H1 (cell line): ENCODE measurements around the gene LIMK2. TPM values are rescaled to one million over a fixed set of nuclear protein-coding genes. Genes with fewer than 3 reads are reported as not detected.

Experiments used
- CTCF ChIA-PET: fragments of 300-600 bp; sonication (Branson Sonifier 250); formaldehyde crosslinking; loops from one replicate; lab custom pipeline; 2021; ENCODE audit not compliant: partially characterized antibody; lab: Charles Lee
- POLR2A ChIA-PET: fragments of 300-600 bp; sonication (Branson Sonifier 250); formaldehyde crosslinking; loops from one replicate; lab custom pipeline; 2021; ENCODE audit warnings: inconsistent platforms; ENCODE audit not compliant: partially characterized antibody; lab: Charles Lee
- DNase-seq, 2 experiments: peaks; one replicate each; pipeline versions ENCODE4 v3.0.0 to v3.0.0-alpha.2; 2010 to 2022; ENCODE audit warnings: low spot score in 2 of 2, low read depth in 1 of 2, mixed read lengths in 1 of 2
- FAIRE-seq: peaks from 2 replicates; lab custom pipeline; 2011; peaks lifted over from hg19 to GRCh38; lab: Jason Lieb, UNC
- H2AFZ ChIP-seq: 2 replicates; pipeline ENCODE4 v1.8.1; 2012; ENCODE audit warnings: low read length, inconsistent platforms
- H2AK5ac ChIP-seq: 2 replicates; pipeline ENCODE4 v1.6.1; 2013; ENCODE audit warnings: low read depth, low read length
- H2BK120ac ChIP-seq: replicated peaks from 2 replicates; pipeline ENCODE3; 2013; ENCODE audit warnings: low read depth, low read length, inconsistent platforms
- H2BK12ac ChIP-seq: 2 replicates; pipeline ENCODE4 v1.6.1; 2013; ENCODE audit warnings: low read depth, low read length
- H2BK15ac ChIP-seq: 2 replicates; pipeline ENCODE4 v1.6.1; 2013; ENCODE audit warnings: low read length
- H2BK20ac ChIP-seq: 2 replicates; pipeline ENCODE4 v1.6.1; 2013; ENCODE audit warnings: low read length
- H2BK5ac ChIP-seq: 2 replicates; pipeline ENCODE4 v1.6.1; 2013; ENCODE audit warnings: low read depth, low read length
- H3K14ac ChIP-seq: 2 replicates; pipeline ENCODE4 v1.6.1; 2013; ENCODE audit warnings: inconsistent platforms; ENCODE audit not compliant: insufficient read length
- H3K18ac ChIP-seq: 2 replicates; pipeline ENCODE4 v1.6.1; 2013; ENCODE audit warnings: low read length; ENCODE audit errors: extremely low read depth
- H3K23ac ChIP-seq: 2 replicates; pipeline ENCODE4 v1.6.1; 2013; ENCODE audit warnings: inconsistent platforms; ENCODE audit not compliant: insufficient read length
- H3K23me2 ChIP-seq: 2 replicates; pipeline ENCODE4 v1.6.1; 2013; ENCODE audit warnings: low read depth, low read length
- H3K27ac ChIP-seq: 2 replicates; pipeline ENCODE4 v1.6.1; 2011; ENCODE audit warnings: low read depth, low read length, inconsistent platforms
- H3K27me3 ChIP-seq, 4 experiments: replicated peaks in 1 of 4; 1 replicate in 1 of 4; 2 replicates in 3 of 4; pipeline versions ENCODE4 v1.6.1 to v1.8.1; 2011 to 2013; ENCODE audit warnings: low read length in 3 of 4, mild to moderate bottlenecking in 3 of 4, inconsistent platforms in 2 of 4, mixed read lengths in 2 of 4, moderate library complexity in 1 of 4; ENCODE audit not compliant: control insufficient read depth in 3 of 4, insufficient read depth in 3 of 4; ENCODE audit errors: extremely low read depth in 1 of 4
- H3K36me3 ChIP-seq, 4 experiments: 2 replicates each; pipeline versions ENCODE4 v1.6.1 to v1.8.1; 2011 to 2013; ENCODE audit warnings: mild to moderate bottlenecking in 4 of 4, low read length in 3 of 4, moderate library complexity in 2 of 4, control low read depth in 1 of 4, inconsistent platforms in 1 of 4; ENCODE audit not compliant: insufficient read depth in 4 of 4, control insufficient read depth in 2 of 4
- H3K4ac ChIP-seq: replicated peaks from 2 replicates; pipeline ENCODE3; 2013; ENCODE audit warnings: low read length, low read depth, mixed read lengths, inconsistent platforms; ENCODE audit not compliant: insufficient read length
- H3K4me1 ChIP-seq, 4 experiments: replicated peaks in 1 of 4; 1 replicate in 1 of 4; 2 replicates in 3 of 4; pipeline versions ENCODE4 v1.6.1 to v1.8.1; 2011 to 2013; ENCODE audit warnings: low read length in 3 of 4, inconsistent platforms in 2 of 4, mixed read lengths in 1 of 4; ENCODE audit not compliant: insufficient read depth in 4 of 4, control insufficient read depth in 3 of 4
- H3K4me2 ChIP-seq, 2 experiments: 2 replicates each; pipeline versions ENCODE4 v1.6.1 to v1.8.1; 2011 to 2013; ENCODE audit warnings: low read depth in 2 of 2, low read length in 2 of 2, control low read depth in 1 of 2, inconsistent platforms in 1 of 2, mild to moderate bottlenecking in 1 of 2; ENCODE audit not compliant: insufficient read depth in 1 of 2
- H3K4me3 ChIP-seq, 4 experiments: fragments of 200-600, 300-600 bp in 1 of 4; sonication (generic), shearing (Covaris generic), sonication (Bioruptor Twin) in 1 of 4; 2 replicates each; pipeline versions ENCODE4 v1.5.1 to v1.8.1; 2011 to 2016; ENCODE audit warnings: low read length in 4 of 4, low read depth in 3 of 4, control low read depth in 2 of 4, inconsistent platforms in 2 of 4, mild to moderate bottlenecking in 2 of 4, mixed read lengths in 1 of 4, moderate library complexity in 1 of 4; ENCODE audit not compliant: insufficient read depth in 2 of 4; ENCODE audit errors: extremely low read depth in 1 of 4
- H3K56ac ChIP-seq: replicated peaks from 2 replicates; pipeline ENCODE3; 2013; ENCODE audit warnings: low read depth, mild to moderate bottlenecking, mixed read lengths, low read length, inconsistent platforms; ENCODE audit not compliant: insufficient read length
- H3K79me1 ChIP-seq: 2 replicates; pipeline ENCODE4 v1.6.1; 2013; ENCODE audit warnings: low read depth, low read length, control low read depth
- H3K79me2 ChIP-seq, 2 experiments: 2 replicates each; pipeline versions ENCODE4 v1.6.1 to v1.8.1; 2012 to 2013; ENCODE audit warnings: low read length in 2 of 2, mild to moderate bottlenecking in 2 of 2, inconsistent platforms in 1 of 2; ENCODE audit not compliant: insufficient read depth in 2 of 2, control insufficient read depth in 1 of 2
- H3K9ac ChIP-seq, 4 experiments: replicated peaks in 1 of 4; 1 replicate in 1 of 4; 2 replicates in 3 of 4; pipeline versions ENCODE4 v1.6.1 to v1.8.1; 2011 to 2013; ENCODE audit warnings: low read depth in 3 of 4, low read length in 3 of 4, control low read depth in 2 of 4, mild to moderate bottlenecking in 2 of 4, moderate library complexity in 2 of 4, inconsistent platforms in 1 of 4; ENCODE audit errors: extremely low read depth in 1 of 4
- H3K9me3 ChIP-seq, 2 experiments: 2 replicates each; pipeline versions ENCODE4 v1.6.1 to v1.8.1; 2012 to 2013; ENCODE audit warnings: mild to moderate bottlenecking in 2 of 2, moderate library complexity in 2 of 2, control low read depth in 1 of 2, inconsistent platforms in 1 of 2, low read depth in 1 of 2, low read length in 1 of 2, mixed read lengths in 1 of 2; ENCODE audit not compliant: insufficient read depth in 2 of 2
- H4K20me1 ChIP-seq, 2 experiments: replicated peaks in 1 of 2; 2 replicates each; pipeline versions ENCODE3 to v1.8.1; 2011 to 2013; ENCODE audit warnings: inconsistent platforms in 2 of 2, low read length in 2 of 2, mild to moderate bottlenecking in 1 of 2; ENCODE audit not compliant: insufficient read depth in 2 of 2, control insufficient read depth in 1 of 2
- H4K5ac ChIP-seq: 2 replicates; pipeline ENCODE4 v1.6.1; 2013; ENCODE audit warnings: low read length, low read depth, mixed read lengths, inconsistent platforms; ENCODE audit not compliant: insufficient read length
- H4K8ac ChIP-seq: 2 replicates; pipeline ENCODE4 v1.8.0; 2013; ENCODE audit warnings: mild to moderate bottlenecking, moderate library complexity, low read length, inconsistent platforms; ENCODE audit not compliant: insufficient read depth; ENCODE audit errors: extremely low read depth
- H4K91ac ChIP-seq: replicated peaks from 2 replicates; pipeline ENCODE3; 2013; ENCODE audit warnings: low read length, mixed read lengths, inconsistent platforms; ENCODE audit not compliant: insufficient read length
- BCL11A ChIP-seq, 2 experiments: IDR thresholded peaks; one replicate each; pipeline ENCODE4 v1.6.1; 2011; ENCODE audit warnings: low read depth in 2 of 2, low read length in 2 of 2, mild to moderate bottlenecking in 2 of 2
- CEBPB ChIP-seq: IDR thresholded peaks from 2 replicates; pipeline ENCODE4 v1.6.1; 2012; ENCODE audit warnings: low read depth, low read length
- GABPA ChIP-seq: IDR thresholded peaks from 2 replicates; pipeline ENCODE4 v1.6.1; 2011; ENCODE audit warnings: mild to moderate bottlenecking, low read length, moderate library complexity, borderline replicate concordance; ENCODE audit not compliant: insufficient read depth
- NANOG ChIP-seq: IDR thresholded peaks from 2 replicates; pipeline ENCODE4 v1.6.1; 2011; ENCODE audit warnings: low read length, low read depth, mild to moderate bottlenecking, inconsistent platforms; ENCODE audit not compliant: insufficient read depth, poor library complexity, severe bottlenecking
- RFX5 ChIP-seq: IDR thresholded peaks from 2 replicates; pipeline ENCODE4 v1.6.1; 2011; ENCODE audit warnings: low read depth, low read length, improper control_type of control experiment, borderline replicate concordance
- RXRA ChIP-seq: IDR thresholded peaks from 2 replicates; pipeline ENCODE4 v1.6.1; 2011; ENCODE audit warnings: low read depth, mild to moderate bottlenecking, low read length, moderate library complexity; ENCODE audit not compliant: insufficient read depth
- ZNF274 ChIP-seq: IDR thresholded peaks from 2 replicates; pipeline ENCODE4 v1.7.0; 2012; ENCODE audit warnings: low read length, borderline replicate concordance; ENCODE audit errors: extremely low read depth
- WGBS, 2 experiments: shearing (Covaris generic) in 1 of 2; methylation state at CpG; one replicate each; pipeline versions ENCODE4 v1.1.6 to v1.1.7; 2013 to 2015; ENCODE audit warnings: low lambda C conversion rate in 2 of 2, mixed read lengths in 2 of 2, inconsistent platforms in 1 of 2, low coverage in 1 of 2, missing lambda C conversion rate in 1 of 2; ENCODE audit not compliant: insufficient replicate concordance in 2 of 2, insufficient coverage in 1 of 2, insufficient read length in 1 of 2; ENCODE audit errors: extremely low coverage in 1 of 2, missing lambda C conversion rate in 1 of 2; 5-methylcytosine and 5-hydroxymethylcytosine counted together
- polyA plus RNA-seq, 7 experiments: library from polyadenylated mRNA; depleted of rRNA in 3 of 7; stranded (reverse) in 5 of 7; unstranded in 2 of 7; fragments of >200 nt in 5 of 7; fragments of 200-250 nt in 2 of 7; gene quantifications; 1 replicate in 5 of 7; 2 replicates in 1 of 7; 4 replicates in 1 of 7; pipeline versions ENCODE4 v1.2.1 to v1.2.3, GENCODE V29; 2011 to 2013; ENCODE audit warnings: missing spikeins in 2 of 7, mixed read lengths in 2 of 7
- total RNA-seq: library from RNA; stranded (reverse); fragmentation: NEBNext Ultra II Directional; extraction: Animal tissue kit (Norgen Biotek cat#: 25700); gene quantifications from 2 replicates; pipeline ENCODE4 v1.2.1, GENCODE V29; 2021
- TF ChIP-seq, protein P1 (sequence below): IDR thresholded peaks from 2 replicates; pipeline ENCODE4 v1.6.1; 2011; ENCODE audit warnings: low read depth, mild to moderate bottlenecking, low read length; ENCODE audit not compliant: insufficient read depth

LIMK2 gene
- total and polyA plus RNA-seq, 2 of the 8 experiments (the other 6 are each of a cell fraction or from before 2014, with no cell fraction given) = 13.2 to 37.6 TPM

DNA sequence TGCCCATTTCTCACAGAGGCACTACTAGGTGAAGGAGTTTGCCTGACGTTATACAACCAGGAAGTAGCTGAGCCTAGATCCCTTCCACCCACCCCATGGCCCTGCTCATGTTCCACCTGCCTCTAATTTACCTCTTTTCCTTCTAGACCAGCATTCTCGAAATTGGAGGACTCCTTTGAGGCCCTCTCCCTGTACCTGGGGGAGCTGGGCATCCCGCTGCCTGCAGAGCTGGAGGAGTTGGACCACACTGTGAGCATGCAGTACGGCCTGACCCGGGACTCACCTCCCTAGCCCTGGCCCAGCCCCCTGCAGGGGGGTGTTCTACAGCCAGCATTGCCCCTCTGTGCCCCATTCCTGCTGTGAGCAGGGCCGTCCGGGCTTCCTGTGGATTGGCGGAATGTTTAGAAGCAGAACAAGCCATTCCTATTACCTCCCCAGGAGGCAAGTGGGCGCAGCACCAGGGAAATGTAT lies 66.1 kb downstream of the LIMK2 start:
- H4K20me1 ChIP-seq = peaks cover 3 to 4% of the 10 kb centered on the region in 2 experiments
- H4K5ac ChIP-seq = no peak overlapping the region
- H2BK120ac ChIP-seq = no peak overlapping the region
- CTCF ChIA-PET = interaction anchor here (0.9 to 1.0 kb wide), 2 partner anchors 19 to 35 kb away, joined by 3 read pairs; no protein-coding TSS in a partner anchor
- DNase-seq (no peak), FAIRE-seq (no peak)
- no peak overlapping the region for H4K91ac ChIP-seq
- H3K9ac ChIP-seq = no peak overlapping the region
- no peak overlapping the region for H2BK20ac ChIP-seq
- no peaks in the 10 kb centered on the region for H3K27me3 ChIP-seq
- H2AK5ac ChIP-seq = no peak overlapping the region
- TF ChIP-seq BCL11A (IDR thresholded peaks at IDR 0.05; ENCODE audit: low read depth in 2 of 2, low read length in 2 of 2) = no peak
- TF ChIP-seq CEBPB = no peak
- TF ChIP-seq RXRA = no peak
- TF ChIP-seq RFX5 = no peak
- no peak for TF ChIP-seq GABPA
- no peak for TF ChIP-seq NANOG
- TF ChIP-seq, protein P1, sequence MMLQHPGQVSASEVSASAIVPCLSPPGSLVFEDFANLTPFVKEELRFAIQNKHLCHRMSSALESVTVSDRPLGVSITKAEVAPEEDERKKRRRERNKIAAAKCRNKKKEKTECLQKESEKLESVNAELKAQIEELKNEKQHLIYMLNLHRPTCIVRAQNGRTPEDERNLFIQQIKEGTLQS = no peak
- no peak for TF ChIP-seq ZNF274
- H3K4ac ChIP-seq = no peak overlapping the region
- no peak overlapping the region for H4K8ac ChIP-seq
- no peak overlapping the region for H3K4me2 ChIP-seq
- no peak overlapping the region for H3K4me3 ChIP-seq
- no peak overlapping the region for H3K23ac ChIP-seq
- H3K18ac ChIP-seq = no peak overlapping the region
- H3K23me2 ChIP-seq = no peaks in the 10 kb centered on the region
- H3K36me3 ChIP-seq = peaks cover 14 to 41% (median 23%) of the 10 kb centered on the region in 4 experiments
- H3K9me3 ChIP-seq = no peaks in the 10 kb centered on the region
- no peak overlapping the region for H3K56ac ChIP-seq
- H3K79me1 ChIP-seq = no peaks in the 10 kb centered on the region
- no peak overlapping the region for H2BK5ac ChIP-seq
- H3K4me1 ChIP-seq = no peaks in the 10 kb centered on the region
- H3K14ac ChIP-seq = no peak overlapping the region
- no peak overlapping the region for H2BK15ac ChIP-seq
- H2BK12ac ChIP-seq = no peak overlapping the region
- 96% methylated on average over 9 of the region's 9 CpGs; no CpG with 5 or more reads in 1 of the 2 experiments for WGBS, 2 experiments
- POLR2A ChIA-PET = interaction anchor here (0.5 to 1.4 kb wide), 4 partner anchors 60 to 118 kb away, joined by 3 to 5 read pairs (median 4); no protein-coding TSS in a partner anchor
- H3K27ac ChIP-seq = no peak overlapping the region
- no peaks in the 10 kb centered on the region for H3K79me2 ChIP-seq
- no peak overlapping the region for H2AFZ ChIP-seq
